ENCODE results near the gene RPL34.
"Not testable (repeated sequence)": the region's sequence is repeated elsewhere in the genome, so short reads cannot be mapped to it uniquely, and the experiment has no call there.

RPL34 gene

GRCh38 chr4:108620101-108620932 lies at the start of gene RPL34:
RPL34 (plus strand) TSS chr4:108620576; CDS start chr4:108621960, 1,384 bp downstream.
- DNase-seq = peak; percentile 99

- no peak for DNase-seq
These were observed 49.3 kb upstream of the RPL34 start for GRCh38 chr4:108570993-108571569.

- no peak for DNase-seq
These were observed 46.0 kb upstream of the RPL34 start for GRCh38 chr4:108574402-108574801.

- DNase-seq = no peak
These were observed 39.3 kb upstream of the RPL34 start for GRCh38 chr4:108581083-108581482.

GRCh38 chr4:108586778-108587177 lies 33.6 kb upstream of the RPL34 start:
- no peak for DNase-seq

GRCh38 chr4:108588878-108589277 lies 31.5 kb upstream of the RPL34 start:
- DNase-seq = no peak

GRCh38 chr4:108589961-108590360 lies 30.4 kb upstream of the RPL34 start:
- no peak for DNase-seq

- DNase-seq = no peak
These were observed 29.6 kb upstream of the RPL34 start for GRCh38 chr4:108590776-108591175.

- no peak for DNase-seq
These were observed 27.7 kb upstream of the RPL34 start for GRCh38 chr4:108592674-108592986.

- DNase-seq = not testable (repeated sequence)
These were observed 26.1 kb upstream of the RPL34 start for GRCh38 chr4:108594296-108594695.

GRCh38 chr4:108596344-108596743 lies 24.0 kb upstream of the RPL34 start:
- no peak for DNase-seq

GRCh38 chr4:108601106-108601505 lies 19.3 kb upstream of the RPL34 start:
- DNase-seq = no peak

- no peak for DNase-seq
These were observed 18.8 kb upstream of the RPL34 start for GRCh38 chr4:108601532-108601931.

GRCh38 chr4:108602163-108602562 lies 18.2 kb upstream of the RPL34 start:
- DNase-seq = no peak

GRCh38 chr4:108607079-108607815 lies 13.1 kb upstream of the RPL34 start:
- no peak for DNase-seq

GRCh38 chr4:108611365-108611764 lies 9.0 kb upstream of the RPL34 start:
- DNase-seq = no peak

GRCh38 chr4:108612365-108612764 lies 8.0 kb upstream of the RPL34 start:
- no peak for DNase-seq

GRCh38 chr4:108619372-108620100 lies 840 bp upstream of the RPL34 start:
- peak; percentile 32 for DNase-seq

GRCh38 chr4:108620933-108621905 lies 843 bp downstream of the RPL34 start:
- no peak for DNase-seq

- DNase-seq = peak; percentile 44
These were observed 1.6 kb downstream of the RPL34 start for GRCh38 chr4:108622022-108622421.

- no peak for DNase-seq
These were observed 2.5 kb downstream of the RPL34 start for GRCh38 chr4:108622828-108623227.
